GM12864 (cell line): Measurements from ENCODE around the gene TTC32.
A peak's percentile ranks its signal among the peaks of the same experiment; 100 is the strongest.

Source experiments
- DNase-seq: peaks from one replicate; pipeline ENCODE4 v3.0.0-alpha.2; 2011; ENCODE audit warnings: low read depth
- H3K4me3 ChIP-seq: 2 replicates; pipeline ENCODE4 v1.5.1; 2011; ENCODE audit warnings: mild to moderate bottlenecking, low read depth, low read length, control low read depth
- TF ChIP-seq, protein P1 (sequence below): IDR thresholded peaks from 2 replicates; pipeline ENCODE4 v1.5.1; 2011; ENCODE audit warnings: low read depth, mild to moderate bottlenecking, moderate library complexity, low read length, control low read depth, inconsistent platforms; ENCODE audit errors: missing control alignments

TTC32 gene

DNA sequence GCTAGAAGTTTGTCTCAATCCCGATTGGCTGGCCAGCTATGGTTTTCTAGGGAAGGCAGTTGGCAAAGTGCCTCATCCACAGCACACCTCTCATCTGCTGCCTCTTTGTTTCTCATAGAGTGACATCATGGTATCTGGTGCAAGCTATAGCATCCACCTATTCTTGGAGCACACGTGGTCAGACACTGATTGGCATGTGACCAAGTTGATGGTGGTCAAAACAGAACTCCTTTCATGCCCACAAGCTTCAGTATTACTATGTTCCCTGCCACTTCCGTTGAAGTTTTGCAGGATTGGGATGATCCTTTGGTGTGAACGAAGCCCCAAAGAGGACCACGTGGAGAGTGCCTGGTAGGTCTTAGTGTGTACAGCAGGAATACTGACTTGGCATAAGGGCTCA lies 28.8 kb downstream of the TTC32 start:
- TF ChIP-seq, protein P1, sequence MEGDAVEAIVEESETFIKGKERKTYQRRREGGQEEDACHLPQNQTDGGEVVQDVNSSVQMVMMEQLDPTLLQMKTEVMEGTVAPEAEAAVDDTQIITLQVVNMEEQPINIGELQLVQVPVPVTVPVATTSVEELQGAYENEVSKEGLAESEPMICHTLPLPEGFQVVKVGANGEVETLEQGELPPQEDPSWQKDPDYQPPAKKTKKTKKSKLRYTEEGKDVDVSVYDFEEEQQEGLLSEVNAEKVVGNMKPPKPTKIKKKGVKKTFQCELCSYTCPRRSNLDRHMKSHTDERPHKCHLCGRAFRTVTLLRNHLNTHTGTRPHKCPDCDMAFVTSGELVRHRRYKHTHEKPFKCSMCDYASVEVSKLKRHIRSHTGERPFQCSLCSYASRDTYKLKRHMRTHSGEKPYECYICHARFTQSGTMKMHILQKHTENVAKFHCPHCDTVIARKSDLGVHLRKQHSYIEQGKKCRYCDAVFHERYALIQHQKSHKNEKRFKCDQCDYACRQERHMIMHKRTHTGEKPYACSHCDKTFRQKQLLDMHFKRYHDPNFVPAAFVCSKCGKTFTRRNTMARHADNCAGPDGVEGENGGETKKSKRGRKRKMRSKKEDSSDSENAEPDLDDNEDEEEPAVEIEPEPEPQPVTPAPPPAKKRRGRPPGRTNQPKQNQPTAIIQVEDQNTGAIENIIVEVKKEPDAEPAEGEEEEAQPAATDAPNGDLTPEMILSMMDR: no peak
- no peak overlapping the region for H3K4me3 ChIP-seq
- DNase-seq: no peak

DNA sequence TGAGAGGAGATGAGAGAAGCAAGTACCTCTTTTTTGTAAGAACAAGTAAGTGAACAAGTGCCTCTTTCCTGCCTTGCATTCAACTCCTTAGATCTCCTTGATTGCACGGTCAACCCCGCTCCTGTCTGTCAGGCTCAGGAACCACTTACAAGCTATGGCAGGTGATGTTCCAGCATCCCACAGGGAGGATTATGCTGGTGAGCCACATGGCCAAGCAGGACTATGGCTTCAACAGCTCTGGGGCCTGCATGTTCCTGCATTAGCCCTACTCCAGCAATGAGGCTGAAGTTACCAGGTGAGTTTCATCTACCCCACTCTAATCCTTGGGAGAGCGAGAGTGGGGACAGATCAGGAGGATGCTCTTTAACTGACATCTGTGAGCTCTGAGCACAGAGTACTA lies 29.5 kb downstream of the TTC32 start:
- TF ChIP-seq, protein P1: no peak

DNA sequence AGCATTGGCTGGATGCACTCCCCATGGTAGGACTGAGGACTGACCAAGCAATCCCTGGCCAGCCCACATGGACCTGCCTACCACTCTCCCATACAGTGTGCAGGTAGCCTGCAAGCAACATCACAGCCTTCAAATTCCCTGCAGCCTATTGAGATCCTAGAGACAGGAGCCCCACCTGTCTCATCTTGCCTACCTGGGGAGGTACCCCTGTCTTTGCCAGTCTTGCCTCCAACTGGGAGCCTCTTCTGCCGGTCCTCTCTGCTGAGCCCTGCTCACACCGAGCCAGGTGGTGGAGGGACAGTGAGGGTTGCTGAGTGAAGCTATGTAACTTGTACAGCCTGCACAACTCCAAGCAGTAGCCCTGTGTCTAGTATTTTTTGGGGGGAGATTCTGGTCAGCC lies 29.9 kb downstream of the TTC32 start:
- TF ChIP-seq, protein P1: no peak
- no peak for DNase-seq

More for the DNA sequence above, 29.5 kb downstream of the TTC32 start:
- DNase-seq: no peak
- H3K4me3 ChIP-seq: no peak overlapping the region

DNA sequence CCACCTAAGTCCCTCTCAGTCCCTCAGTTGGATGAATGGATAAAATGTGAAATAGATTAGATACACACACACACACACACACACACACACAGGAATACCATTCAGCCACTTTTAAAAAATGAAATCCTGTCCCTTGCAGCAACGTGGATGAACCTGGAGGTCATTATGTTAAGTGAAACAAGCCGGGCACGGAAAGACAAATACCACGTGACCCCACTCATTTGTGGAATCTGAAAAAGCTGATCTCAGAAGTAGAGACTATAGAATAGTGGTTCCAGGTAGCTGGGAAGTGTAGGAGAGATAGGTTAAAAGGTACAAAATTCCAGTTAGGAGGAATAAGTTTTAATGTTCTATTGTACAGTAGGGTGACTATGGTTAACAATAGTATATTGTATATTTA lies 31.0 kb downstream of the TTC32 start:
- no peak for DNase-seq
- no peak overlapping the region for H3K4me3 ChIP-seq
- TF ChIP-seq, protein P1: no peak

More for the DNA sequence above, 29.9 kb downstream of the TTC32 start:
- no peak overlapping the region for H3K4me3 ChIP-seq

DNA sequence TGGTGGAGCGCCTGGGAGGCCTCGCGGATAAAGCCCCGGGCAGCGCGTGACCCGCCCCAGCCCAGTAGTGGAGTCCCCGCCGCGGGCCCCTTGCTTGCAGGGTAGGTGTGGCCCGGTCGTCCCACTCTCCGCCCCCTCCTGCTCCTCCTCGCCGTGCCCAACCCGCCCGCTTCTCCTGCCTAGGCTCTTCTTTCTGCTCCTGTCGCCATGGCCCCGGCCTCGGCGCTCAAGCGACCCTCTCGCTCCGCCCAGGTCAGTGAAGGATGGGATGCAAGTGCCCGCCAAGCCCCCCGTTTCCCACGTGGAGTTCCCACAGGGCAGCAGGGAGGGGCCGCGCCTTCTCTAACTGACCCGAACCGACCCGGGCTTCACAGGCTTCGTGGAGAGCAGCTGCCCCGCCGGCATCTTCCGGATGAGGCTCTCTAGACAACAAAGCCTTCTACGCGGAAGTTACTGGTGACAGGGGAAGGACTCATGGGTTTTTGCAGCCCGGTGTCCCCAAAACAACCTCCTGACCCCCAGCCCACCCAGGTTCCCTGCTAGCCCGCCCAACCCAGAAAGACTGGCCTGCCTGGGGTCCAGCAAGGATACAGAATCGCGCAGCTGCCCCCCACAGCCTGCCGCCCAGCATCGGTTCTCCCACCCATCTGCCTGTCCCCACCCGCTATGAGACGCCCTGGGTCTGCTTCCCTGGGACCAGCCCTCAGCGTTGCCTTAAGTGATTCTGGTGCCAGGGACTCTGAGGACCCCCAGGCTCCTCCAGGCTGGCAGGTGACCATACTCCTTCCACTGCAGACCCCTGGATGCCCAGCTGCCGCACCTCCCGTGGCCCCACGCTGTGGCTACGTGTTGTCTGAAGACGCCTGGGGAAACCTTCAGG lies 32.8 kb downstream of the TTC32 start:
- TF ChIP-seq, protein P1: no peak
- peak overlapping the region; percentile 69 for H3K4me3 ChIP-seq
- no peak for DNase-seq

DNA sequence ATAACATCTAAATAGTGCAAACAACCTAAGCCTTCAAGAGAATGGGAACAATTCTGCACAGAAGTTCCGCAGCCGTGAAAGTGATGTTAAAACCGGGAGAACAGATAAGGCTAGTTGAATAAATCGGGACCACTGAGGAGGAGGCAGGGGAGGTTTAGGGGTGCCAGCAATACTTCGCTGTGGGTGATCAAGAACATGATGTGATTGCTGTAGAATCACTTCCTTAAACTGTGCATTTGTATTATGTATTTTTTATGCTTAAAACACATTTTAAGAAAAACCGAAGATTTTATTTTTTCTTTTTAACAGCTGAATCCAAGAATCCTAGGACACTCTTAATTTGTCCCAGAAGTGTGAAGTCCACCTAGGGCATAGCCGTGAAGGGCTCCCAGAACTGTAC lies 33.6 kb downstream of the TTC32 start:
- DNase-seq: no peak
- H3K4me3 ChIP-seq: peak overlapping the region; percentile 69
- TF ChIP-seq, protein P1: no peak

DNA sequence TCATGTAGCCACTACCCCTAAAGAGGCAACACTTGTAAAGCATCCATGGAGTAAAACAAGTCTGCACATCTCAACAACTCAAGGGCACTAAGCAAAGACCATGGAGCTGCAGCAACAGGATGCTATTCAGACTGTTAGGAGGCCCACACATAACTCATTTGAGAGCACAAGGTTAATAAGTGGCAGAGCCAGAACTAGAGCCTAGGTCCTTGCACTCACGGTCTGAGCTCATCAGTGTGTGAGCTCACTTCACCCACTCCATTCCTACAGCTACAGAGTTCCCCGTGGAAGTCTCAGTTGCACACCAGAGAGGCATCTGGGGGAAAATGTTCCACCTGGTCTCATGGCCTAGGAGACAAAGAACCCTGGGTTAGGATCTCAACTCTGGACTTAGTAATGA lies 35.0 kb downstream of the TTC32 start:
- H3K4me3 ChIP-seq: no peak overlapping the region
- TF ChIP-seq, protein P1: no peak
- DNase-seq: no peak
